Activated CD4-positive, alpha-beta T cell treated with anti-CD3 and anti-CD28 coated beads, Interleukin-2, amount 10 ng/mL, durations not matched to agents 24 days and 14 days (primary cell): ENCODE measurements around the gene IDNK. TPM values are rescaled to one million over a fixed set of nuclear protein-coding genes. Genes with fewer than 3 reads are reported as not detected.
"Not testable (repeated sequence)": the region's sequence is repeated elsewhere in the genome, so short reads cannot be mapped to it uniquely, and the experiment has no call there.

Source experiments
- DNase-seq: peaks from one replicate; pipeline ENCODE4 v3.0.0; 2022
- H3K27ac Mint-ChIP-seq: one replicate; pipeline ENCODE4 v1.8.0; 2022; ENCODE audit warnings: mild to moderate bottlenecking, mixed read lengths
- H3K27me3 Mint-ChIP-seq: one replicate; pipeline ENCODE4 v1.8.0; 2022; ENCODE audit warnings: mixed read lengths
- H3K36me3 Mint-ChIP-seq: one replicate; pipeline ENCODE4 v1.8.0; 2022; ENCODE audit warnings: low read depth, mild to moderate bottlenecking, mixed read lengths
- H3K4me1 Mint-ChIP-seq: one replicate; pipeline ENCODE4 v1.8.0; 2021; ENCODE audit warnings: mixed read lengths
- H3K4me3 Mint-ChIP-seq: one replicate; pipeline ENCODE4 v1.8.0; 2022; ENCODE audit warnings: mild to moderate bottlenecking, moderate library complexity, mixed read lengths
- H3K9me3 Mint-ChIP-seq: one replicate; pipeline ENCODE4 v1.8.0; 2021; ENCODE audit warnings: mixed read lengths
- intact Hi-C: fragments of 100-400 bp; cut with micrococcal nuclease; formaldehyde crosslinking; loops from one replicate; pipeline ENCODE4 v1.15.1; 2023
- total RNA-seq: library from RNA; stranded (reverse); gene quantifications from 2 replicates; pipeline ENCODE4 v1.2.3, GENCODE V29; 2022

Gene IDNK
- 4.5 and 5.1 TPM in 2 replicates for total RNA-seq

- Mint-ChIP-seq H3K36me3 (peaks cover 10% of the 10 kb centered on the region), H3K4me1 (peaks cover 23% of the 10 kb centered on the region), H3K9me3 (no peaks in the 10 kb centered on the region), H3K4me3 (peak within 1 kb of the TSS; percentile 79), H3K27me3 (peaks cover 7% of the 10 kb centered on the region), H3K27ac (peak within 1 kb of the TSS; percentile 95)
- intact Hi-C loops: loop anchor here (1.0 to 10.0 kb wide), 5 partner anchors 26 to 672 kb away; partner anchors contain the start of gene KIF27
- peak; percentile 92 for DNase-seq
Observed at GRCh38 chr9:83622939-83623678, at the start of gene IDNK. TSS of gene IDNK (plus strand) at chr9:83623143. CDS start at chr9:83623172, 29 bp downstream.

DNA sequence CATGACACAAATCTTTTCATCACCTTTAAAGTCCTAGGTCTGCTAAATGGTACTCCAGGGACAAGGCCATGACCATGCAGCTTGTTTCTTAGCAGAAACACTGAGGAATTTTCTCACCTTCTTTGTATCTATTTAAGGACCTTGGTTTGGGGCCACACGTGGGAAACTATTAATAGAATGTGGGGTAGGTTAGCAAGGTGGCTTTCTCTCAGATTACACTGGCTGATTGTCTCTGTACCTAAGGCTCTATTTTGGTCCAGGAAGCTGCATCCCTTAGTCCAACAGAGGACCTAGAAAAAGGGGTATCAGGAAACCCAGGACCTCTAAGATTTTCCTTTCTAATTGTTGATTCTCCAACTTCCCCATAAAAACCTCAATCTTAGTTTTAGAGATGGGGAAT is 48.5 kb upstream of the IDNK start:
- DNase-seq: no peak
- intact Hi-C loops: no loop called here
- H3K27me3 Mint-ChIP-seq: peaks cover 3% of the 10 kb centered on the region
- no peaks in the 10 kb centered on the region for H3K36me3 Mint-ChIP-seq
- H3K27ac Mint-ChIP-seq: no peak overlapping the region
- peaks cover 4% of the 10 kb centered on the region for H3K9me3 Mint-ChIP-seq
- no peak overlapping the region for H3K4me3 Mint-ChIP-seq
- H3K4me1 Mint-ChIP-seq: no peaks in the 10 kb centered on the region

DNA sequence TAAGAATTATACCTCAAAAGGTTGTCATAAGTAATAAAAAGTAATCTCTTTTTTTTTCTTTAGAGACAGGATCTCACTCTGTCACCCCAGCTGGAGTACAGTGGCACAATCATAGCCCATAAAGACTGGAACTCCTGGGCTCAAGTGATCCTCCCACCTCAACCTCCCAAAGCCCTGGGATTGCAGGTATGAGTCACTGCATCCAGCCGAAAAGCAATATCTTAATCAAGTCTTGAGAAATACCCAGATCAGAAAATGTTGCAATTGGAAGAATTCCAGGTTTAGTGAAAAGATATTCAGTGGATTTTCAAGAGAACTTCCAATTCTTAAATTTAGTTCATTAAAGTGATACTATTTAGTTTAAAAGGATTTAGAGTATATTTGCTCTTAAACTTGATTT is 40.9 kb upstream of the IDNK start:
- peaks cover 4% of the 10 kb centered on the region for H3K9me3 Mint-ChIP-seq
- H3K4me3 Mint-ChIP-seq: no peak overlapping the region
- no peaks in the 10 kb centered on the region for H3K4me1 Mint-ChIP-seq
- no peaks in the 10 kb centered on the region for H3K36me3 Mint-ChIP-seq
- H3K27me3 Mint-ChIP-seq: peaks cover 3% of the 10 kb centered on the region
- DNase-seq: no peak
- intact Hi-C loops: no loop called here
- no peak overlapping the region for H3K27ac Mint-ChIP-seq

- no peaks in the 10 kb centered on the region for H3K27me3 Mint-ChIP-seq
- intact Hi-C loops: no loop called here
- no peak overlapping the region for H3K4me3 Mint-ChIP-seq
- peak; percentile 69 for DNase-seq
- no peak overlapping the region for H3K27ac Mint-ChIP-seq
- no peaks in the 10 kb centered on the region for H3K36me3 Mint-ChIP-seq
- H3K9me3 Mint-ChIP-seq: no peaks in the 10 kb centered on the region
- no peaks in the 10 kb centered on the region for H3K4me1 Mint-ChIP-seq
Observed at GRCh38 chr9:83583151-83584014, 39.6 kb upstream of the IDNK start.

DNA sequence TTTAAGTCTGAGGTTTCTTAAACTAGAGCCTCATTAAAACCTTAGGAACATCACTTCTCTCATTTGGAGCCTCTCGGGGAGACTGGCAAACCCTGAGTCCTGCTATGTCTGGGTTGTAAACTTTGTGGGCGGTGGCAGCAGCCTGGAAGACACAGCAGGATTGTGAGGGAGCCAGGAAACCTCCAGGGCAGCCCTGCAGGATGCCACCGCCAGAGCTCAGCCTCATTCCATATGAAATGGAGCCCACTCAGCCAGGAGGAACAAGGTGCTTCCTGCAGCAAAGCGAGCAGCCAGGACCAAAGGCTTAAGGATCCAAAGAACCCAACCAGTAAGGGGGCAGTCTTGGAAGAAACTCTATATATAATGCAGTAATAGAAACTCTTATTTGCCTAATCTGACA is 37.9 kb upstream of the IDNK start:
- no peak for DNase-seq
- no peaks in the 10 kb centered on the region for H3K27me3 Mint-ChIP-seq
- no peak overlapping the region for H3K4me3 Mint-ChIP-seq
- intact Hi-C loops: no loop called here
- H3K27ac Mint-ChIP-seq: no peak overlapping the region
- H3K4me1 Mint-ChIP-seq: no peaks in the 10 kb centered on the region
- no peaks in the 10 kb centered on the region for H3K9me3 Mint-ChIP-seq
- H3K36me3 Mint-ChIP-seq: no peaks in the 10 kb centered on the region

DNA sequence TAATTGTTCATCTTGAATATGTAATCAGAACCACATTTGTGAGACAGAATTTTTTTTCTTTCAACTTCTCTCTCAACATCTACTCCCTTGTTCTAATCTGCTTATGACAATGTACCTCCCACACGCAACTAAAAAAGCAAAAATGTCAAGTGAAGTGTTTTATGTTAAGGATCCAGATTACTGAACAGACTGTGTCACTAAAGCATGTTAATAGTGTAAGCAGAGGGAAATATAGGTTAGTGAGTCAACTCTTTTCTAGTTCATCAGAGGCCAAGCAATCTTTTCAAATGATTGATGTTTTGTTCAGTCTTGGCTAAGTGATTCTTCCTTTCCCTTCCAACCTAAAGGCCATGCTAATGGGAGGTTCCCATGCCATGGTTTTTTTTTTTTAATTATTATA is 34.7 kb upstream of the IDNK start:
- DNase-seq: no peak
- Mint-ChIP-seq H3K36me3 (no peaks in the 10 kb centered on the region), H3K27ac (no peak overlapping the region), H3K9me3 (no peaks in the 10 kb centered on the region), H3K4me3 (no peak overlapping the region), H3K27me3 (no peaks in the 10 kb centered on the region), H3K4me1 (no peaks in the 10 kb centered on the region)
- intact Hi-C loops: no loop called here

DNA sequence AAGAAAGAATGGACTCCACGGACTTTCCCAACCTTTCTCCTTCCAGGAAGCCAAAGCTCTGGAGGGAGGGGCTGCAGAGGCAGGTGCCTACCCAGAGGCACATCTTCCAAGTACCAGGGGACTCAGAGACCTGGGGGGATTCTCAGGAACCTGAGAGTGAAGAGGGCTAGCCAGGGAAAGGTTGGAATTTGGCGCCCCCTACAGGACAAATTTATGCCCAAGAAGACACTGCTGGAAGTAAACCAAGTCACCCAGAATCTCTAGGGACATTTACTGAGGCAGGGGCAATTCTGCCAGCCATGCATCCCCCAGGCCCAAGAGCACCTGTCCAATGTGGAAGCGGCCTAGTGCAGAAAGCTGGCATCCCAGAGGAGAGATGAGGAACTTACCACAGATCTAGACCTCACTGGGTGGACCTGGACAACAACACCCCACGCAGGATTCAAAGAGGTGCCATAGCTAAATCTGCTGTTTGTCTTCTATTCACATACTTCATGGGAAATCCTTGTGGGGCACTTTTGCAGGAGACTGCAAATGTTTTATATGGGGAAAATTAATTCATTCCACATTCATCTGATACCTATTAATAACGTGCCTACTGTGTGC is 25.9 kb upstream of the IDNK start:
- no peak overlapping the region for H3K27ac Mint-ChIP-seq
- H3K36me3 Mint-ChIP-seq: no peaks in the 10 kb centered on the region
- DNase-seq: peak; percentile 81
- no peak overlapping the region for H3K4me3 Mint-ChIP-seq
- no peaks in the 10 kb centered on the region for H3K27me3 Mint-ChIP-seq
- no peaks in the 10 kb centered on the region for H3K9me3 Mint-ChIP-seq
- no peaks in the 10 kb centered on the region for H3K4me1 Mint-ChIP-seq
- intact Hi-C loops: loop anchor here (1.0 kb wide), 1 partner anchor 263 kb away; no protein-coding TSS in a partner anchor

DNA sequence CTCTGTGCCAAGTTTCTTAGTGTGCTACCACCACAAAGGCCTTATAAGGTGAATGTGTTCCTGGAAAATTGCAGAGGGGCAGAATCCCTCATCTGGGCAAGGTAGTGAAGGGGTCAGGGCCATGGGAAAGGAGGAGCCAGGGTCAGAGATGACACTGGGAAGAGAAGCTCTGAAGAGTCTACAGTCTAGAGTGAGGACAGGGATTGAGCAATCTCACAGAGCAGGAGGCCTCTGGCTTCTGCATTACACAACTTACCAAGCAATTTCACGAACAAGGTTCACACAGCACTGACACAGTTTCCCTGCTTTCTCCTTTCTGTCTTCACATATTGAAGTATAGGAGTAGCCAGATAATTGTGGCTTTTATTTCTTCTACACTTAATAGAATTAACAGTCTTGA is 24.5 kb upstream of the IDNK start:
- H3K4me3 Mint-ChIP-seq: no peak overlapping the region
- no peak for DNase-seq

GRCh38 chr9:83599071-83599470 is 23.9 kb upstream of the IDNK start:
- DNase-seq: no peak
- no peak overlapping the region for H3K27ac Mint-ChIP-seq
- no peaks in the 10 kb centered on the region for H3K36me3 Mint-ChIP-seq
- H3K9me3 Mint-ChIP-seq: no peaks in the 10 kb centered on the region
- no peak overlapping the region for H3K4me3 Mint-ChIP-seq
- H3K4me1 Mint-ChIP-seq: no peaks in the 10 kb centered on the region
- H3K27me3 Mint-ChIP-seq: peaks cover 3% of the 10 kb centered on the region
- intact Hi-C loops: no loop called here

More for the DNA sequence above, 24.5 kb upstream of the IDNK start:
- no peaks in the 10 kb centered on the region for H3K36me3 Mint-ChIP-seq
- no peak overlapping the region for H3K27ac Mint-ChIP-seq
- no peaks in the 10 kb centered on the region for H3K9me3 Mint-ChIP-seq
- intact Hi-C loops: no loop called here
- no peaks in the 10 kb centered on the region for H3K27me3 Mint-ChIP-seq
- no peaks in the 10 kb centered on the region for H3K4me1 Mint-ChIP-seq

DNA sequence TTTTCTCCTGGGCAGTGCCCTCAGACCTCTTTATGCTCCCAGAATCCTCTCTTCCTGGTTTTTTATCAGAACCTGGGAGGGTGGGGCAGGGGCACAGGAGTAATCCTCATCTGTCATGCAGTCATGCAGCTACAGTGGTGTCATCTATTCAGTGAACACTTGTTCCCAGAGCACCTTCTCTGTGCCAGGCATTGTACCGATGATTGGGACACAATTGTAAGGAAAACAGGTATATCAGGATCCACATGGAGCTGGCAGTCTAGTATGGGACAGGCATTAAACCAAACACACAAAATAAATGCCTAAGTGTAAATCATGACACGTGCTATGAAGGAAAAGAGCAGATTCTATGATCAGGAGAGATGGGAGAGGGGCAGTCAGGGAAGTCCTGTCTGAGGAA is 21.5 kb upstream of the IDNK start:
- no peak for DNase-seq
- intact Hi-C loops: no loop called here
- Mint-ChIP-seq H3K27me3 (peaks cover 3% of the 10 kb centered on the region), H3K4me3 (no peak overlapping the region), H3K36me3 (no peaks in the 10 kb centered on the region), H3K27ac (no peak overlapping the region), H3K4me1 (no peaks in the 10 kb centered on the region), H3K9me3 (no peaks in the 10 kb centered on the region)

DNA sequence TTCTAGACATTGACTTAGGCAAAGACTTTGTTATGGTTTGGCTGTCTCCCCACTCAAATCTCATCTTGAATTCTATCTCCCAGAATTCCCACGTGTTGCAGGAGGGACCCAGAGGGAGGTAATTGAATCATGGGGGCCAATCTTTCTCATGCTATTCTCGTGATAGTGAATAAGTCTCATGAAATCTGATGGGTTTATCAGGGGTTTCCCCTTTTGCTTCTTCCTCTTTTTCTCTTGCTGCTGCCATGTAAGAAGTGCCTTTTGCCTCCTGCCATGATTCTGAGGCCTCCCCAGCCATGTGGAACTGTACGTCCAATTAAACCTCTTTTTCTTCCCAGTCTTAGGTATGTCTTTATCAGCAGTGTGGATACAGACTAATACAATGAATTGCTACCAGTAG is 15.3 kb upstream of the IDNK start:
- peaks cover 12% of the 10 kb centered on the region for H3K27me3 Mint-ChIP-seq
- H3K36me3 Mint-ChIP-seq, H3K9me3 Mint-ChIP-seq, DNase-seq, H3K4me1 Mint-ChIP-seq, H3K4me3 Mint-ChIP-seq, intact Hi-C loops, H3K27ac Mint-ChIP-seq: not testable (repeated sequence)

- H3K27ac Mint-ChIP-seq, H3K4me3 Mint-ChIP-seq, H3K9me3 Mint-ChIP-seq, DNase-seq, H3K4me1 Mint-ChIP-seq, H3K36me3 Mint-ChIP-seq, intact Hi-C loops: not testable (repeated sequence)
- H3K27me3 Mint-ChIP-seq: peaks cover 12% of the 10 kb centered on the region
Observed at GRCh38 chr9:83613298-83613697, 9.6 kb upstream of the IDNK start.

DNA sequence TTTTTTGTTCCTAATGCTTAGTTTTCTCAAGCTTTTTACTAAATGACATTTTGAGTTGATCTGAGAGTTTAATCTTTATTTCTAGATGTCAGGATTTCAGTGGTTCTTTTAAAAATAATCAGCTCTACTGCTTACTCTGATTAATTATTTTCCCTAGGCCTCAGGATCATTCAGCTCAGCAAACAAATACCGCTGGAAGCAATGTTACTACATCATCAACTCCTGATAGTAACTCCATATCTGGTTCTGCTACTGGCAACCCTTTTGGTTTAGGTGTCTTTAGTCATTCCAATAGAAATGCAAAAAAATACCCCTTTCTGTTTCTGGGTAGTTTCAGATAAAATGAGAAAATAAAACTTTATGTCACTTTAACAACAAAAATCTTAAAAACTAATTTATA is 5.6 kb upstream of the IDNK start:
- intact Hi-C loops: no loop called here
- Mint-ChIP-seq H3K4me3 (no peak overlapping the region), H3K27me3 (peaks cover 14% of the 10 kb centered on the region), H3K9me3 (no peaks in the 10 kb centered on the region), H3K27ac (no peak overlapping the region), H3K36me3 (no peaks in the 10 kb centered on the region), H3K4me1 (peaks cover 4% of the 10 kb centered on the region)
- no peak for DNase-seq
